ENCODE data around the gene ZNF469.

- TF ChIP-seq CTCF (IDR thresholded peaks at IDR 0.05) (no peak), POLR2A (IDR thresholded peaks at IDR 0.05) (no peak)
Observed at GRCh38 chr16:88367560-88367959, 15.2 kb upstream of the ZNF469 start.

All from heart left ventricle (tissue), 13 donors.